Measurements from ENCODE around the gene BTBD16.

DNA sequence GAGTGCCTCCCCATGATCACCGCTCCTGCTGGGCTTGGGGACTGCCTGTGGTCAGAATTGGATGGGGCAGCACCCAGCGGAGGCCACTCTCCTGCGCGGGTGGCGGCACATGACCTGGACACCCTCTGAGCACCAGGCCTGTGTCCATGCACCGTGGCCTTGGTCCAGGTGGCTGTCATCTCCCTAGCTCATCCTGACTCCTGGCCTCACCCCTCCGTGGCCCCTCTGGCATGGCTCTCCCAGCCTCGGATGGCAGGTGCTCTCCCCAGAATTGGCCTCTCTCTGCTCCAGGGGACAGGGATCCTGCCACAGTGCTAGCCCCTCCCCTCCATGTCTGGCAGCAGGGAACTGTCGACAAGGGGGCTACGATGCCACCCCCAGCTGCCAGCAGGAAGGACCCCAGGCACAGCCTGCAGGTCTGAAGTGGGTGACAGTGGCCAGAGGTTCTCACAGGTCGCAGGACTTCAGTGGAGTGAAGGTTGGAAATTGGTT, 37.2 kb upstream of the BTBD16 start:
- TF ChIP-seq, protein P1, sequence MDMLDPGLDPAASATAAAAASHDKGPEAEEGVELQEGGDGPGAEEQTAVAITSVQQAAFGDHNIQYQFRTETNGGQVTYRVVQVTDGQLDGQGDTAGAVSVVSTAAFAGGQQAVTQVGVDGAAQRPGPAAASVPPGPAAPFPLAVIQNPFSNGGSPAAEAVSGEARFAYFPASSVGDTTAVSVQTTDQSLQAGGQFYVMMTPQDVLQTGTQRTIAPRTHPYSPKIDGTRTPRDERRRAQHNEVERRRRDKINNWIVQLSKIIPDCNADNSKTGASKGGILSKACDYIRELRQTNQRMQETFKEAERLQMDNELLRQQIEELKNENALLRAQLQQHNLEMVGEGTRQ (IDR thresholded peaks at IDR 0.05; ENCODE audit: low read depth, low read length), result no peak
- TF ChIP-seq, protein P2, sequence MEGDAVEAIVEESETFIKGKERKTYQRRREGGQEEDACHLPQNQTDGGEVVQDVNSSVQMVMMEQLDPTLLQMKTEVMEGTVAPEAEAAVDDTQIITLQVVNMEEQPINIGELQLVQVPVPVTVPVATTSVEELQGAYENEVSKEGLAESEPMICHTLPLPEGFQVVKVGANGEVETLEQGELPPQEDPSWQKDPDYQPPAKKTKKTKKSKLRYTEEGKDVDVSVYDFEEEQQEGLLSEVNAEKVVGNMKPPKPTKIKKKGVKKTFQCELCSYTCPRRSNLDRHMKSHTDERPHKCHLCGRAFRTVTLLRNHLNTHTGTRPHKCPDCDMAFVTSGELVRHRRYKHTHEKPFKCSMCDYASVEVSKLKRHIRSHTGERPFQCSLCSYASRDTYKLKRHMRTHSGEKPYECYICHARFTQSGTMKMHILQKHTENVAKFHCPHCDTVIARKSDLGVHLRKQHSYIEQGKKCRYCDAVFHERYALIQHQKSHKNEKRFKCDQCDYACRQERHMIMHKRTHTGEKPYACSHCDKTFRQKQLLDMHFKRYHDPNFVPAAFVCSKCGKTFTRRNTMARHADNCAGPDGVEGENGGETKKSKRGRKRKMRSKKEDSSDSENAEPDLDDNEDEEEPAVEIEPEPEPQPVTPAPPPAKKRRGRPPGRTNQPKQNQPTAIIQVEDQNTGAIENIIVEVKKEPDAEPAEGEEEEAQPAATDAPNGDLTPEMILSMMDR (conservative IDR thresholded peaks at IDR 0.05; ENCODE audit: low read depth, low read length), result no peak
- TF ChIP-seq RFX5 (IDR thresholded peaks at IDR 0.05; ENCODE audit: low read depth, low read length) (no peak), FOS (IDR thresholded peaks at IDR 0.05; ENCODE audit: low read depth, low read length) (no peak), POLR2A (IDR thresholded peaks at IDR 0.05; ENCODE audit: low read depth, low read length) (no peak), RCOR1 (IDR thresholded peaks at IDR 0.05; ENCODE audit: insufficient replicate concordance, low read length) (no peak), SMC3 (IDR thresholded peaks at IDR 0.05; ENCODE audit: low read depth, low read length) (no peak), RAD21 (IDR thresholded peaks at IDR 0.05; ENCODE audit: low read length) (no peak), CEBPB (IDR thresholded peaks at IDR 0.05; ENCODE audit: low read depth, low read length) (no peak), MAZ (IDR thresholded peaks at IDR 0.05; ENCODE audit: borderline replicate concordance, low read depth, low read length) (no peak), MXI1 (IDR thresholded peaks at IDR 0.05; ENCODE audit: borderline replicate concordance, low read depth, low read length) (no peak)
- TF ChIP-seq, protein P3, sequence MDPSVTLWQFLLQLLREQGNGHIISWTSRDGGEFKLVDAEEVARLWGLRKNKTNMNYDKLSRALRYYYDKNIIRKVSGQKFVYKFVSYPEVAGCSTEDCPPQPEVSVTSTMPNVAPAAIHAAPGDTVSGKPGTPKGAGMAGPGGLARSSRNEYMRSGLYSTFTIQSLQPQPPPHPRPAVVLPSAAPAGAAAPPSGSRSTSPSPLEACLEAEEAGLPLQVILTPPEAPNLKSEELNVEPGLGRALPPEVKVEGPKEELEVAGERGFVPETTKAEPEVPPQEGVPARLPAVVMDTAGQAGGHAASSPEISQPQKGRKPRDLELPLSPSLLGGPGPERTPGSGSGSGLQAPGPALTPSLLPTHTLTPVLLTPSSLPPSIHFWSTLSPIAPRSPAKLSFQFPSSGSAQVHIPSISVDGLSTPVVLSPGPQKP (IDR thresholded peaks at IDR 0.05; ENCODE audit: borderline replicate concordance, low read depth, low read length), result no peak

Measured in IMR-90 (cell line).